Erythroblast (primary cell): ENCODE results near the gene OR2A5.

Experiments used
- GATA1 ChIP-seq: IDR thresholded peaks from 2 replicates; pipeline ENCODE4 v1.6.1; 2011; ENCODE audit warnings: low read depth, mild to moderate bottlenecking, control low read depth, low read length, moderate library complexity
- POLR2A ChIP-seq: IDR thresholded peaks from 2 replicates; pipeline ENCODE4 v1.6.1; 2011; ENCODE audit warnings: mild to moderate bottlenecking, low read length

- TF ChIP-seq POLR2A (no peak), GATA1 (no peak)
Measured at GRCh38 chr7:144001543-144001942, 47.2 kb upstream of the OR2A5 start.
